ENCODE measurements around the gene PPIA.
"Not testable (repeated sequence)": the region's sequence is repeated elsewhere in the genome, so short reads cannot be mapped to it uniquely, and the experiment has no call there.

PPIA gene

DNA sequence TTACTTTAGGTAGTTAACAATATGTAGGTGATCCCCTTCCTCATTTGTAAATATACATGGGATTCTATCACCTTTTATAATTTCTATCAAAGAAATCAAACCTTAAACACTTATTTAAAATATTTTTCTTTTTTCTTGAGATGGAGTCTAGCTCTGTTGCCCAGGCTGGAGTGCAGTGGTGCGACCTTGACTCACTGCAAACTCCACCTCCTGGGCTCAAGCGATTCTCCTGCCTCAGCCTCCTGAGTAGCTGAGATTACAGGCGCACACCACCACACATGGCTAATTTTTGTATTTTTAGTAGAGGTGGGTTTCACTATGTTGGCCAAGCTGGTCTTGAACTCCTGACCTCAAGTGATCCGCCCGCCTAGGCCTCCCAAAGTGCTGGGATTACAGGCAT, 47.0 kb downstream of the PPIA start:
- ATAC-seq, result not testable (repeated sequence)

GRCh38 chr7:44845451-44845850, 49.0 kb downstream of the PPIA start:
- ATAC-seq, result no peak

GRCh38 chr7:44846390-44846789, 49.9 kb downstream of the PPIA start:
- ATAC-seq, result not testable (repeated sequence)

DNA sequence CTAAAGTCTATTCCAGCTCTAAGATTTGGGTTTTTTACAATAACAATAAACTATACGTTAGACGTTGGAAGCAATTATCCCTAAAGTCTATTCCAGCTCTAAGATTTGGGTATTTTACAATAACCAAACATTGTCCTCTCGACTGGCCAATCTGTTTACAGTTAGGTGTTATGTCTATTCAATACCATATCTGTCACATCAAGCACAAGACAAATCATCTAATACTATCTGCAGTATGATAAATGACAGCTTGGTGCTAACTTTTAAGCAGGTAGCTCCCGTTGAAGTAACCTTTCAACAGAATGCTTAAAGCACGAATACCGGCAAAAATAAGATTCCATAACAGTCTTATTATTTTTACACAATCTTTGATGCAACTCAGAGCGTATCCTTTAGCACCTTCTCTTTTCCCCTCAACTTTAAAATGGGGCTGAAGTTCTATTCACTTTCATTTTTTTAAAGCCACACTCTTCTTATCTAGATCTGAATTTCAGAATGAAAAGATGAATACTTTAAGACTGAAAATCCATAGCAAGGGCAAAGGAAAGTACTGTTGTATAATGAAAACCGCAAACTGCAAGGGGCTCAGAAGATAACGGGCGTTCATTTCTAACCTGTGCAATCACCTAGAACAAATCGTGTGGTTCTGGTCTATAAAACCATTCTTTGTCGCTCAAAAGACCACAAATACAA, 50.5 kb downstream of the PPIA start:
- peak; percentile 6 to 9 for ATAC-seq

GRCh38 chr7:44847509-44847919, 51.0 kb downstream of the PPIA start:
- ATAC-seq, result peak; percentile 64 to 72

- peak; percentile 85 to 87 for ATAC-seq
Observed at GRCh38 chr7:44847920-44848634, 51.6 kb downstream of the PPIA start, which contains the start of gene H2AZ2. Gene H2AZ2, minus strand, starts transcription at chr7:44848087. Its CDS starts 116 bp downstream, at chr7:44847971.

- no peak for ATAC-seq
Observed at GRCh38 chr7:44849259-44849884, 52.9 kb downstream of the PPIA start.

DNA sequence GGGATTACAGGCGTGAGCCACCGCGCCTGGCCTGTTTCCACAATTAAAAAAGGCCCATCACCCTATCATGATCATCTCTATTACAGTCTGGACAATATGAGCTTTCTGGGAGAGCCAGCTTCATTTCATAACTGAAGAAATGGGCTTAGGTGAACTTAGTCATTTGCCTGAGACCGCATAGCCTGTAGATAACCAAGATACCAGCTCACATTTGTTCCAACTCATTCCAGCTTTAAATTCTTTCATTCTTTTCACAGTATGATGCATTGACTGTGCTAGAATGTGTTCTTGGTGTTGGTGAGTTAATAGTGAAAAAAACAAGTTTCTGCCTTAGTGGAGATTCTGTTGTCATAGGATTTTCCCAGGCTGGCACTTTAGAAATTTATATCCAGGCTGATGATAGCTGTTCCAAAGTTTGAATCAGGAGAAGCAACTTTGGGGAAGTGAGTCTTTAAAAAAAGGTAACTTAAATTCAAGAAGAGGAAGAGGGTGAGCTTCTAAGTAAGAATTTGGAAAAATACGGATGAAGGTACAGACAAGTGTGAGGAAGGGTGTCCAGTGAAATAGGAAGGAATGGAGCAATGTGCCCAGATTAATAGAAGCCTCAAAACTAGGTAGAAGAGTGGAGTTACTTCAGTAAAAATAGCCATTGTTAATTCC, 53.5 kb downstream of the PPIA start:
- no peak for ATAC-seq

- ATAC-seq, result no peak
Observed at GRCh38 chr7:44852590-44852989, 56.1 kb downstream of the PPIA start.

Measured in activated CD4-positive, CD25-positive, alpha-beta regulatory T cell treated with anti-CD3 and anti-CD28 coated beads, Interleukin-2, amount 50 U/mL, for 24 hours (primary cell).